Neuron (in vitro differentiated cells): ENCODE data around the gene NAPG.
"Not testable (repeated sequence)": the region's sequence is repeated elsewhere in the genome, so short reads cannot be mapped to it uniquely, and the experiment has no call there.

Experiments
- H2AFZ ChIP-seq: one replicate; pipeline ENCODE4 v1.6.1; 2013; ENCODE audit warnings: low read depth, mild to moderate bottlenecking, inconsistent platforms, low read length, moderate library complexity
- H3K27me3 ChIP-seq: one replicate; pipeline ENCODE4 v1.6.1; 2013; ENCODE audit warnings: low read length; ENCODE audit not compliant: insufficient read depth
- H3K36me3 ChIP-seq: one replicate; pipeline ENCODE4 v1.6.1; 2013; ENCODE audit warnings: low read length; ENCODE audit not compliant: insufficient read depth
- H3K4me1 ChIP-seq: one replicate; pipeline ENCODE4 v1.6.1; 2013; ENCODE audit warnings: low read length; ENCODE audit not compliant: insufficient read depth
- H3K4me3 ChIP-seq: 2 replicates; pipeline ENCODE4 v1.5.1; 2013; ENCODE audit warnings: mild to moderate bottlenecking, low read length, moderate library complexity
- H3K9me3 ChIP-seq: one replicate; pipeline ENCODE4 v1.6.1; 2013; ENCODE audit warnings: low read length

The NAPG gene

DNA sequence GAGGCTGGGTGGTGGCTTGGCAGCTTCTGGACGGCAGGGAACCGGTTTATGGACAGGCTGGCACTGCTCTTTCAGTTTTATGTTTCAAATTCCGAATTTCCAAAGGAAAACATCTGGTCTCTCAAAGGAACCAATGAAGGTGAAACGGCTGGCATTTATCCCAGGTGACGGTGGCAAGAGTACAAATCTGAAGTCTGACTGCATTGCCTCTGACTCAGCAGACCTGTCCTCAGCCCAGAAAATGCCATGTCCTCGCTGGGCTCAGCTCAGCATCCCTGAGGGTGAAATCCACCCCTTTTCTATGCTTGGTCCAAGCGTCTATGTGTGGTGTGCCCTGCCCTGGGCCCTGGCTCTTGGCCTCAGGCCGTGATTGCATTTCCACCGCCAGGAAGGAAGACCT lies 38.1 kb downstream of the NAPG start:
- H3K36me3 ChIP-seq: no peaks in the 10 kb centered on the region
- no peaks in the 10 kb centered on the region for H3K4me1 ChIP-seq
- H3K27me3 ChIP-seq: no peaks in the 10 kb centered on the region
- H2AFZ ChIP-seq: no peak overlapping the region
- no peak overlapping the region for H3K4me3 ChIP-seq
- H3K9me3 ChIP-seq: no peaks in the 10 kb centered on the region

GRCh38 chr18:10564975-10565773 lies 39.3 kb downstream of the NAPG start:
- H3K4me3 ChIP-seq: no peak overlapping the region
- H2AFZ ChIP-seq: no peak overlapping the region
- H3K9me3 ChIP-seq: no peaks in the 10 kb centered on the region
- no peaks in the 10 kb centered on the region for H3K36me3 ChIP-seq
- no peaks in the 10 kb centered on the region for H3K4me1 ChIP-seq
- no peaks in the 10 kb centered on the region for H3K27me3 ChIP-seq

GRCh38 chr18:10565835-10566234 lies 40.0 kb downstream of the NAPG start:
- H3K4me3 ChIP-seq: no peak overlapping the region
- no peaks in the 10 kb centered on the region for H3K4me1 ChIP-seq
- H2AFZ ChIP-seq: no peak overlapping the region
- no peaks in the 10 kb centered on the region for H3K36me3 ChIP-seq
- no peaks in the 10 kb centered on the region for H3K27me3 ChIP-seq
- no peaks in the 10 kb centered on the region for H3K9me3 ChIP-seq

DNA sequence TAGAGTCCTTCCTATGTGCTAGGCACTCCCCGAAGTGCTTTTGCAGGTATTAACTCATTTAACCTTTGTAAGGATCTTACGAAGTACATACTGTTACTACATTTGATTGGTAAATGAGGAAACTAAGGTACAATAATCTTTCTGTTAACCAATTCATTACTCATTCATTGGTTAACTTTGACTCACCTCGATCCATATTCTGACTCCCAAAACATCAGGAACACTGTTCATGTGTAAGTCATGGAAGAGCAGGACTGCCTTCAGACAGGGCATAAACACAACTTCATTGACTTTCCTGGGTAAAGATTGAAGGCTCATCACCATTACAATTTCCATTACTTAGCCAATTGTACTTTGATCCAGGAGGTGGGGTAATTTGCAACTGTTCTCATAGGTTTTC lies 40.6 kb downstream of the NAPG start:
- no peaks in the 10 kb centered on the region for H3K36me3 ChIP-seq
- no peak overlapping the region for H2AFZ ChIP-seq
- H3K4me1 ChIP-seq: no peaks in the 10 kb centered on the region
- no peaks in the 10 kb centered on the region for H3K27me3 ChIP-seq
- H3K9me3 ChIP-seq: no peaks in the 10 kb centered on the region
- H3K4me3 ChIP-seq: no peak overlapping the region

DNA sequence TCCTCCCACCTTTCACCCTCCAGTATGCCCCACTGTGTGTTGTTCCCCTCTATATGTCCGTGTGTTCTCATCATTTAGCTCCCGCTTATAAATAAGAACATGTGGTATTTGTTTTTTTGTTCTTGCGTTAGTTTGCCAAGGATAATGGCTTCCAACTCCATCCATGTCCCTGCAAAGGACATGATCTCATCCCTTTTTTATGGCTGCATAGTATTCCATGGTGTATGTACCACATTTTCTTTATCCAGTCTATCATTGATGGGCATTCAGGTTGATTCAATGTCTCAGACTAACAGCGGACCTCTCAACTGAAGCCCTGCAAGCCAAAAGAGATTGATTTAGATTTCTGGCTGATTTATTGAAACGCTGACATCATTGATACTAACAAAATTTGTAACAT lies 44.1 kb downstream of the NAPG start:
- not testable (repeated sequence) for H3K36me3 ChIP-seq, H3K4me1 ChIP-seq, H3K27me3 ChIP-seq, H3K9me3 ChIP-seq, H2AFZ ChIP-seq, H3K4me3 ChIP-seq

GRCh38 chr18:10570622-10571021 lies 44.8 kb downstream of the NAPG start:
- Histone ChIP-seq H3K9me3 (peaks cover 2% of the 10 kb centered on the region), H2AFZ (no peak overlapping the region), H3K4me1 (no peaks in the 10 kb centered on the region), H3K27me3 (no peaks in the 10 kb centered on the region), H3K36me3 (no peaks in the 10 kb centered on the region), H3K4me3 (no peak overlapping the region)

DNA sequence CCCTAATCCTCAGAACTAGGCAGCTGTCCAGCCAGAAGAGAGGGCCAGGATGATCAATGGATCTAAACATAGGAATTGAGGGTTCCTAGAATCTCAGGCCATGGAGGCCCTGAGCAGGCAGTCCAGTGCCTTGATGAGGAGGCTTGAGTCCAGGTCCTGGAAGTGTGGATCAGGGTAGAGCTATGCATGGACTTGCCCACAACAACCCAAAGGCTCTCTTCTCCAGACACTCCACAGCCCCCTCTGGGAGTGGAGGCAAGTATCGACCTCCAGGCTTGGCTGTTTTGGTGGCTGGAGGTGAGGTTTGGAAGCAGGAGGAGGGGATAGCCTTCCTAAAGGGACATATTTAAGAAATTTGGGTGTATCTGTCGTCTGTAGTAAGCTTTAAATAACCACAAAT lies 45.7 kb downstream of the NAPG start:
- Histone ChIP-seq H2AFZ (no peak overlapping the region), H3K4me1 (no peaks in the 10 kb centered on the region), H3K27me3 (no peaks in the 10 kb centered on the region), H3K4me3 (no peak overlapping the region), H3K36me3 (no peaks in the 10 kb centered on the region), H3K9me3 (peaks cover 2% of the 10 kb centered on the region)

- H3K4me1 ChIP-seq, H3K36me3 ChIP-seq, H3K4me3 ChIP-seq, H2AFZ ChIP-seq, H3K9me3 ChIP-seq, H3K27me3 ChIP-seq: not testable (repeated sequence)
Measured at GRCh38 chr18:10573261-10573660, 47.4 kb downstream of the NAPG start.

DNA sequence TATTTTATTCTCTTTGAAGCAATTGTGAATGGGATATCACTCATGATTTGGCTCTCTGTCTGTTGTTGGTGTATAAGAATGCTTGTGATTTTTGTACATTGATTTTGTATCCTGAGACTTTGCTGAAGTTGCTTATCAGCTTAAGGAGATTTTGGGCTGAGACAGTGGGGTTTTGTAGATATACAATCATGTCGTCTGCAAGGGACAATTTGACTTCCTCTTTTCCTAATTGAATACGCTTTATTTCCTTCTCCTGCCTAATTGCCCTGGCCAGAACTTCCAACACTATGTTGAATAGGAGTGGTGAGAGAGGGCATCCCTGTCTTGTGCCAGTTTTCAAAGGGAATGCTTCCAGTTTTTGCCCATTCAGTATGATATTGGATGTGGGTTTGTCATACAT lies 48.6 kb downstream of the NAPG start:
- H3K4me3 ChIP-seq: not testable (repeated sequence)

DNA sequence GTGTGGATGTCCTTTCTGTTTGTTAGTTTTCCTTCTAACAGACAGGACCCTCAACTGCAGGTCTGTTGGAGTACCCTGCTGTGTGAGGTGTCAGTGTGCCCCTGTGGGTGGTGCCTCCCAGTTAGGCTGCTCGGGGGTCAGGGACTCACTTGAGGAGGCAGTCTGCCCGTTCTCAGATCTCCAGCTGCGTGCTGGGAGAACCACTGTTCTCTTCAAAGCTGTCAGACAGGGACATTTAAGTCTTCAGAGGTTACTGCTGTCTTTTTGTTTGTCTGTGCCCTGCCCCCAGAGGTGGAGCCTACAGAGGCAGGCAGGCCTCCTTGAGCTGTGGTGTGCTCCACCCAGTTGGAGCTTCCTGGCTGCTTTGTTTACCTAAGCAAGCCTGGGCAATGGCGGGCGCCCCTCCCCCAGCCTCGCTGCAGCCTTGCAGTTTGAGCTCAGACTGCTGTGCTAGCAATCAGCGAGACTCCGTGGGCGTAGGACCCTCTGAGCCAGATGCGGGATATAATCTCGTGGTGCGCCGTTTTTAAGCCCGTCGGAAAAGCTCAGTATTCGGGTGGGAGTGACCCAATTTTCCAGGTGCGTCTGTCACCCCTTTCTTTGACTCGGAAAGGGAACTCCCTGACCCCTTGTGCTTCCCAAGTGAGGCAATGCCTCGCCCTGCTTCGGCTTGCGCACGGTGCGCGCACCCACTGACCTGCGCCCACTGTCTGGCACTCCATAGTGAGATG lies 52.2 kb downstream of the NAPG start:
- not testable (repeated sequence) for H3K4me1 ChIP-seq, H3K27me3 ChIP-seq, H3K9me3 ChIP-seq, H3K4me3 ChIP-seq, H2AFZ ChIP-seq, H3K36me3 ChIP-seq

More for the DNA sequence above, 48.6 kb downstream of the NAPG start:
- not testable (repeated sequence) for H3K4me1 ChIP-seq, H3K36me3 ChIP-seq, H3K27me3 ChIP-seq, H2AFZ ChIP-seq, H3K9me3 ChIP-seq

DNA sequence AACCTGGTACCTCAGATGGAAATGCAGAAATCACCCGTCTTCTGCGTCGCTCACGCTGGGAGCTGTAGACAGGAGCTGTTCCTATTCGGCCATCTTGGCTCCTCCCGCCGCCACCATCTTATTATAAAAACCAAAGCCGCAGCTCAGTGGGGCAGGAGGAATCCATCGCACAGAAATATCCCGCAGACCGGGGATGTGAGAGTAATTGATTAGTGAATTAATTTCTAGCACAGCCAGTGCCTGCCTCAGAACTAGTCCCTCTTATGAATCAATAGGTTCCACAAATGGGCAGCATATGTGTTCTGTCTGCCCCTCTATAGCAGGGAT lies 52.7 kb downstream of the NAPG start:
- not testable (repeated sequence) for H3K9me3 ChIP-seq, H3K36me3 ChIP-seq, H3K4me1 ChIP-seq, H3K27me3 ChIP-seq, H3K4me3 ChIP-seq, H2AFZ ChIP-seq

DNA sequence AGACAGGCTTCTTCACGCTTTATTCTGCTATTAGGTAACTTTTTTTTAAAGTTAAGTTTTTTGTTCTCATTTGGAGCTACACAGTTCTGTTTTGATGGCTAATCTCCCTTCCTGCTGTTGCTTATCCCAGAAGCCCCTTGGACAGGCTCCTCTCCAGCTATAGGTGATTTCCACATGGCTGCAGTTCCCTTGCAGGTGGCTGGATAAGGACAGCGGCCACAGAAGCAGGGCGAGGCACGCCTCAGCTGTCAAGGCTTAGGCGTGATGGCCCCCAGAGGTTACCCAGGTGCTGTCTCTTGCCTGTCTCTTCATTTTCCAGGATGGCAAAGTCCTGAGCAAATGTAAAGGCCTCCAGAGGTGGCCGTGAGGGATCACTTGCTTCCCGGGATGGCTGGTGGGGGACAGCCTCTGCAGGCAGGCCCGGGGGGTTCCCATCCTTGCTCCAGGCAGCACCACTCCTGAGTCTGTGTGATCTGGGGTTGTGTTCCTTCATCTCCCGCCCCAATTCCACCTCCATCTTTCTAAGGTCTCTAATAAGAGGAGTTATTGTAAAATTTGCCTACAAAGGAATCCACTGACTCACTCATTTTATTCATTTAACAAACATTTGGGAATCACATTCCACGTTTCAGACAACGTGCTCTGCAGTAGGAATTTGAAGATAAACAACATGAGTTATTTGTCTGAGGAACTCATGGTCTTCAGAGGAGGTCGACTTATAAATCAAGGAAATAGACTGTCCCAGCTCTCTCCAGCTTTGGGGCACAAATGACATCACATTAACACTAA lies 53.4 kb downstream of the NAPG start:
- Histone ChIP-seq H3K36me3 (no peaks in the 10 kb centered on the region), H3K9me3 (peaks cover 3% of the 10 kb centered on the region), H3K4me1 (no peaks in the 10 kb centered on the region), H3K27me3 (no peaks in the 10 kb centered on the region), H3K4me3 (no peak overlapping the region), H2AFZ (no peak overlapping the region)

DNA sequence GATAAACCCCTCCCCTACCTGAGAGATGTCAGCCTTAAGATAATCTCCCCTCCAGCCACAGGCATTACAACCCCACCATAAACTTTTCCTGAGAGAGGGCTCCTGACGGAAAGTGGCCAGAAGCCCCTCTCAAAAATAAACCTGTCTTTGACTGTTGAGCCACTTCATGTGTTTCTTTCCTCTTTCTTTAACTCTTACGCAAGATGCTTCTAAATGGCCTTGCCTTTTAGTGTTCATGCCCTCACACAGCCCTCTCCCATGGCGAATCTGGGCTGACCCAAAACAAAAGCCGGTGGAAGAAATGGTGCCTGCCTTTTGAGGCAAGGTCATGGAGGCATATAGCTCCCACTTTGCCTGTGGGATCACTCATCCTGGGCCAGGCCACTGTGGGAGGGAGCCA lies 54.4 kb downstream of the NAPG start:
- H3K36me3 ChIP-seq: no peaks in the 10 kb centered on the region
- H3K4me1 ChIP-seq: no peaks in the 10 kb centered on the region
- H3K4me3 ChIP-seq: no peak overlapping the region
- H3K27me3 ChIP-seq: no peaks in the 10 kb centered on the region
- H2AFZ ChIP-seq: no peak overlapping the region
- H3K9me3 ChIP-seq: peaks cover 3% of the 10 kb centered on the region
